Stimulated activated CD8-positive, alpha-beta memory T cell treated with anti-CD3 and anti-CD28 coated beads, Interleukin-7, amount 100 ng/mL, for 1 hour (primary cell): ENCODE data around the gene VPREB3.
A peak's percentile ranks its signal among the peaks of the same experiment; 100 is the strongest.

ENCODE experiments used
- DNase-seq, 2 donors: peaks; one replicate each; pipeline ENCODE4 v3.0.0-alpha.2; 2020; ENCODE audit warnings: low read depth in 2 of 2

VPREB3 gene

GRCh38 chr22:23782703-23783102, 28.5 kb upstream of the VPREB3 start:
- DNase-seq: no peak

- DNase-seq: no peak
Observed at GRCh38 chr22:23782252-23782651, 28.0 kb upstream of the VPREB3 start.

GRCh38 chr22:23781511-23782183, 27.4 kb upstream of the VPREB3 start:
- no peak for DNase-seq

GRCh38 chr22:23781065-23781464, 26.8 kb upstream of the VPREB3 start:
- DNase-seq: no peak

GRCh38 chr22:23780146-23780748, 26.0 kb upstream of the VPREB3 start:
- DNase-seq: no peak

- no peak for DNase-seq
Observed at GRCh38 chr22:23779731-23780130, 25.5 kb upstream of the VPREB3 start.

- no peak for DNase-seq
Observed at GRCh38 chr22:23779083-23779482, 24.9 kb upstream of the VPREB3 start.

- DNase-seq: no peak
Observed at GRCh38 chr22:23778577-23778900, 24.3 kb upstream of the VPREB3 start.

- no peak for DNase-seq
Observed at GRCh38 chr22:23777776-23778576, 23.8 kb upstream of the VPREB3 start.

- DNase-seq: no peak
Observed at GRCh38 chr22:23775779-23776375, 21.7 kb upstream of the VPREB3 start.

- no peak for DNase-seq
Observed at GRCh38 chr22:23774922-23775436, 20.8 kb upstream of the VPREB3 start.

- no peak for DNase-seq
Observed at GRCh38 chr22:23774114-23774921, 20.1 kb upstream of the VPREB3 start.

GRCh38 chr22:23773483-23774113, 19.4 kb upstream of the VPREB3 start:
- no peak for DNase-seq

- DNase-seq: no peak
Observed at GRCh38 chr22:23772649-23773473, 18.6 kb upstream of the VPREB3 start, which contains the start of gene MMP11. TSS of gene MMP11 (plus strand) at chr22:23772849. CDS start at chr22:23772871, 22 bp downstream.

GRCh38 chr22:23772315-23772648, 18.1 kb upstream of the VPREB3 start:
- DNase-seq: no peak

- no peak for DNase-seq
Observed at GRCh38 chr22:23769321-23769965, 15.2 kb upstream of the VPREB3 start.

- DNase-seq: peak; percentile 59
Observed at GRCh38 chr22:23767673-23768548, 13.7 kb upstream of the VPREB3 start, which contains the start of gene CHCHD10. TSS of gene CHCHD10 (minus strand) at chr22:23767972. CDS start at chr22:23767874, 98 bp downstream.

- no peak for DNase-seq
Observed at GRCh38 chr22:23767303-23767672, 13.1 kb upstream of the VPREB3 start.
